Gastroesophageal sphincter (tissue), 4 donors: ENCODE measurements around the gene MEIS2. TPM values are rescaled to one million over a fixed set of nuclear protein-coding genes. Genes with fewer than 3 reads are reported as not detected.

ENCODE experiments used
- ATAC-seq: fragments of 150-250 bp; one replicate; pipeline ENCODE4 v1.9.1; 2016; ENCODE audit warnings: mild to moderate bottlenecking, moderate library complexity
- H3K27ac ChIP-seq, 4 donors: fragments of 200-600 bp; sonication (generic) in 3 of 4; 1 replicate in 3 of 4; 2 replicates in 1 of 4; pipeline ENCODE4 v1.5.1; 2016 to 2019
- H3K27me3 ChIP-seq: fragments of 200-600 bp; sonication (generic); one replicate; pipeline ENCODE4 v1.5.1; 2019
- H3K36me3 ChIP-seq, 2 donors: fragments of 200-600 bp; sonication (generic); one replicate each; pipeline ENCODE4 v1.5.1; 2019; ENCODE audit warnings: control low read depth in 1 of 2
- H3K4me1 ChIP-seq, 3 donors: fragments of 200-600 bp; sonication (generic); 1 replicate in 2 of 3; 2 replicates in 1 of 3; pipeline ENCODE4 v1.5.1; 2016 to 2019; ENCODE audit warnings: control low read depth in 2 of 3
- H3K4me3 ChIP-seq, 2 donors: fragments of 200-600 bp; sonication (generic); one replicate each; pipeline ENCODE4 v1.5.1; 2019; ENCODE audit warnings: mild to moderate bottlenecking in 1 of 2, moderate library complexity in 1 of 2
- H3K9me3 ChIP-seq, 3 donors: fragments of 200-600 bp; sonication (generic); one replicate each; pipeline ENCODE4 v1.5.1; 2017 to 2019; ENCODE audit warnings: control low read depth in 2 of 3
- CTCF ChIP-seq, 4 experiments: fragments of 200-600 bp in 2 of 4; fragments of 450-650 bp in 2 of 4; sonication (generic) in 1 of 4; IDR thresholded peaks; one replicate each; pipeline ENCODE4 v1.5.1; 2017 to 2019; ENCODE audit warnings: antibody characterized with exemption in 4 of 4, mild to moderate bottlenecking in 2 of 4, moderate library complexity in 2 of 4
- EP300 ChIP-seq: sonication (generic); formaldehyde crosslinking; IDR thresholded peaks from one replicate; pipeline ENCODE4 v1.6.1; 2017; ENCODE audit warnings: antibody characterized with exemption, mild to moderate bottlenecking
- POLR2A ChIP-seq, 2 donors: fragments of 450-650 bp; IDR thresholded peaks; one replicate each; pipeline ENCODE4 v1.6.1; 2017; ENCODE audit warnings: antibody characterized with exemption in 2 of 2, mild to moderate bottlenecking in 2 of 2, moderate library complexity in 1 of 2
- POLR2AphosphoS5 ChIP-seq: sonication (generic); formaldehyde crosslinking; IDR thresholded peaks from one replicate; pipeline ENCODE4 v1.6.1; 2017; ENCODE audit warnings: antibody characterized with exemption
- WGBS, 2 donors: methylation state at CpG; one replicate each; pipeline ENCODE4 v1.1.5; 2018; ENCODE audit warnings: low coverage in 1 of 2; 5-methylcytosine and 5-hydroxymethylcytosine counted together
- total RNA-seq, 4 donors: library from RNA; depleted of rRNA; stranded (reverse); fragments of >200 nt; gene quantifications; one replicate each; pipeline ENCODE4 v1.1.0, GENCODE V29; 2016

Gene MEIS2
- total RNA-seq, 4 donors from 2014 or later: 43.1 to 108 (median 85.7) TPM

DNA sequence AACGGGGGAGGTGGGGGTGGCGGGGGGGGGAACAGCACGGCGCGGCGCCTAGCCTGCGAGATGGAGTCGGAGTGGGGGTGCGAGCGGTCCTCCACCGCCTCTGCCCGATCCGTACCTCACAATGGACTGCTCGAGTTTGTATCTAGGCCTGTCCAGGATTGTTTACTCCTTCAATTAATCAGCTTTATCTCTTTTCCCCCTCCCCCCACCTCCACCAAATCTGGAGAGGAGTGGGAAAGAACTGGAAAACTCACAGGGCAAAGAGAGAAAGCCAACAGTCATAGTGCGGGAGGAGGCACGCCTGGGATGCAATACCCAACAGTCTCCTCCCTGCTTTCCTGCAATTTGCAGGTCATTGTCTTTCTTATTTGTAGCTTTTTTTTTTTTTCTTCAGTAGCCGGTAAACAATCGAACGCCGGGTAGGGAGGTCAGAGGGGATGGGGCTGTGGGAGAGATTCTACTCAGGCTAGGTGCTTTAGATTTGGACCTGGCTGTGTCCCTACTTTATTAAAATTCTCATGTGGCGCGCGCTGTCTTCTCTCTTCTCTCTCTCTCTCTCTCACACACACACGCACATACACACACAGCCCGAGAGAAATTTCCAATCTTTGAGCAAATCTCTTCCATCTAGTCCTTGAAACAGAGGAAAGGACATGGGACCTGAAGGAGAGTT is 6.9 kb upstream of the MEIS2 start:
- ATAC-seq: peak; percentile 16
- peak overlapping the region; percentile 29 to 45 for H3K4me3 ChIP-seq
- H3K27me3 ChIP-seq: no peaks in the 10 kb centered on the region
- TF ChIP-seq POLR2A (IDR thresholded peaks at IDR 0.05): no peak
- no peaks in the 10 kb centered on the region for H3K9me3 ChIP-seq
- H3K27ac ChIP-seq: peak overlapping the region; percentile 68 to 98 (median 94)
- no peaks in the 10 kb centered on the region for H3K36me3 ChIP-seq
- H3K4me1 ChIP-seq: peaks cover 0 to 35% (median 0%) of the 10 kb centered on the region in 3 donors
- WGBS, 2 donors: 0 to 55% methylated on average over 4 to 10 of the region's 25 CpGs

GRCh38 chr15:37106490-37107001 is 6.2 kb upstream of the MEIS2 start:
- no peak for ATAC-seq
- WGBS, 2 donors: 0 to 16% methylated on average over 10 to 19 of the region's 23 CpGs
- H3K27ac ChIP-seq: peak overlapping the region; percentile 68 to 98 (median 94)
- no peaks in the 10 kb centered on the region for H3K36me3 ChIP-seq
- TF ChIP-seq POLR2AphosphoS5 (no peak), EP300 (no peak), CTCF (IDR thresholded peaks at IDR 0.05) (peak in 2 of 4 experiments; percentile 5 to 38), POLR2A (IDR thresholded peaks at IDR 0.05) (no peak)
- H3K9me3 ChIP-seq: no peaks in the 10 kb centered on the region
- peak overlapping the region; percentile 29 to 45 for H3K4me3 ChIP-seq
- peaks cover 0 to 30% (median 0%) of the 10 kb centered on the region in 3 donors for H3K4me1 ChIP-seq
- H3K27me3 ChIP-seq: no peaks in the 10 kb centered on the region

GRCh38 chr15:37105889-37106288 is 5.5 kb upstream of the MEIS2 start:
- peak overlapping the region; percentile 68 to 98 (median 94) for H3K27ac ChIP-seq
- peaks cover 0 to 25% (median 0%) of the 10 kb centered on the region in 3 donors for H3K4me1 ChIP-seq
- H3K9me3 ChIP-seq: no peaks in the 10 kb centered on the region
- H3K4me3 ChIP-seq: peak overlapping the region in 1 of 2 donors; percentile 45
- TF ChIP-seq CTCF (IDR thresholded peaks at IDR 0.05) (no peak), EP300 (no peak), POLR2A (IDR thresholded peaks at IDR 0.05) (no peak), POLR2AphosphoS5 (no peak)
- no peaks in the 10 kb centered on the region for H3K36me3 ChIP-seq
- 11 to 45% methylated on average over 4 to 5 of the region's 5 CpGs for WGBS, 2 donors
- no peaks in the 10 kb centered on the region for H3K27me3 ChIP-seq
- no peak for ATAC-seq

- no peaks in the 10 kb centered on the region for H3K27me3 ChIP-seq
- H3K36me3 ChIP-seq: no peaks in the 10 kb centered on the region
- no peaks in the 10 kb centered on the region for H3K9me3 ChIP-seq
- no peak for ATAC-seq
- peak overlapping the region in 1 of 2 donors; percentile 85 for H3K4me3 ChIP-seq
- H3K27ac ChIP-seq: peak overlapping the region; percentile 15 to 98 (median 94)
- peaks cover 0 to 19% (median 0%) of the 10 kb centered on the region in 3 donors for H3K4me1 ChIP-seq
- TF ChIP-seq EP300: no peak
- no peak for TF ChIP-seq POLR2AphosphoS5
- no peak for TF ChIP-seq POLR2A (IDR thresholded peaks at IDR 0.05)
- TF ChIP-seq CTCF (IDR thresholded peaks at IDR 0.05): no peak
- 26 to 50% methylated on average over 2 of the region's 2 CpGs for WGBS, 2 donors
Measured at GRCh38 chr15:37105029-37105428, 4.7 kb upstream of the MEIS2 start.

GRCh38 chr15:37104424-37104981 is 4.2 kb upstream of the MEIS2 start:
- no peaks in the 10 kb centered on the region for H3K27me3 ChIP-seq
- no peaks in the 10 kb centered on the region for H3K9me3 ChIP-seq
- 22 to 66% methylated on average over 6 to 12 of the region's 12 CpGs for WGBS, 2 donors
- no peaks in the 10 kb centered on the region for H3K36me3 ChIP-seq
- peak overlapping the region; percentile 15 to 98 (median 94) for H3K27ac ChIP-seq
- H3K4me1 ChIP-seq: peaks cover 0 to 19% (median 0%) of the 10 kb centered on the region in 3 donors
- TF ChIP-seq POLR2A (IDR thresholded peaks at IDR 0.05): no peak
- TF ChIP-seq EP300: no peak
- TF ChIP-seq POLR2AphosphoS5: no peak
- no peak for TF ChIP-seq CTCF (IDR thresholded peaks at IDR 0.05)
- no peak for ATAC-seq
- H3K4me3 ChIP-seq: peak overlapping the region in 1 of 2 donors; percentile 85
